PFSK-1 (cell line): ENCODE data around the gene ARL14EPL.

Experiments used
- POLR2AphosphoS5 ChIP-seq: IDR thresholded peaks from 2 replicates; pipeline ENCODE4 v1.6.1; 2012; ENCODE audit warnings: low read depth, mild to moderate bottlenecking, control low read depth, low read length, moderate library complexity
- TF ChIP-seq, protein P1 (sequence below), 2 experiments: IDR thresholded peaks; 2 replicates each; pipeline versions ENCODE4 v1.6.1 to v1.8.0; 2011 to 2012; ENCODE audit warnings: low read depth in 2 of 2, low read length in 2 of 2, control low read depth in 1 of 2, inconsistent platforms in 1 of 2, mild to moderate bottlenecking in 1 of 2, moderate library complexity in 1 of 2; ENCODE audit not compliant: insufficient read depth in 1 of 2

DNA sequence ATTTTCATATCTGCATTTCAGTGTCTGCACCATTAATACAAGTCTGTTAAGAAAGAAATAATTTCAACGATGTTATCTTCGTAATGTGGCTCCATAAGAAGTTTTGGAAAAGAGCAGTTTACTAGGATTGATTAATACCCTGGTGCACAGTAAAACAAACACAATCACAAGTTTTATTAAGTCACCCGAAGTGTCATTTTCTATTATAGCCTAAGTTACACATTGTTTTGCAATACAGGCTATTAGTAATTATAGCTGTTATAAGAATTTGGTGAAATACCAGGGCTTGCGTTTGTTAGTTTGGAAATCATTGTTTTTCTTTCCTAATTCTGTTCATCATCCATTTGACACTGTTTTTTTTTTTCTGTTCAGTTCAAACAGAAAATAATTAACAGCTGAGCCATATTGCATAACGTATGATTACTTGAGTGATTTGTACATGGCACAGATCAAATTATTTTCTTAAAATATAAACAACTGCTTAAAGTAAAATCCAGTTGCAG lies 39.4 kb upstream of the ARL14EPL start:
- TF ChIP-seq, protein P1, sequence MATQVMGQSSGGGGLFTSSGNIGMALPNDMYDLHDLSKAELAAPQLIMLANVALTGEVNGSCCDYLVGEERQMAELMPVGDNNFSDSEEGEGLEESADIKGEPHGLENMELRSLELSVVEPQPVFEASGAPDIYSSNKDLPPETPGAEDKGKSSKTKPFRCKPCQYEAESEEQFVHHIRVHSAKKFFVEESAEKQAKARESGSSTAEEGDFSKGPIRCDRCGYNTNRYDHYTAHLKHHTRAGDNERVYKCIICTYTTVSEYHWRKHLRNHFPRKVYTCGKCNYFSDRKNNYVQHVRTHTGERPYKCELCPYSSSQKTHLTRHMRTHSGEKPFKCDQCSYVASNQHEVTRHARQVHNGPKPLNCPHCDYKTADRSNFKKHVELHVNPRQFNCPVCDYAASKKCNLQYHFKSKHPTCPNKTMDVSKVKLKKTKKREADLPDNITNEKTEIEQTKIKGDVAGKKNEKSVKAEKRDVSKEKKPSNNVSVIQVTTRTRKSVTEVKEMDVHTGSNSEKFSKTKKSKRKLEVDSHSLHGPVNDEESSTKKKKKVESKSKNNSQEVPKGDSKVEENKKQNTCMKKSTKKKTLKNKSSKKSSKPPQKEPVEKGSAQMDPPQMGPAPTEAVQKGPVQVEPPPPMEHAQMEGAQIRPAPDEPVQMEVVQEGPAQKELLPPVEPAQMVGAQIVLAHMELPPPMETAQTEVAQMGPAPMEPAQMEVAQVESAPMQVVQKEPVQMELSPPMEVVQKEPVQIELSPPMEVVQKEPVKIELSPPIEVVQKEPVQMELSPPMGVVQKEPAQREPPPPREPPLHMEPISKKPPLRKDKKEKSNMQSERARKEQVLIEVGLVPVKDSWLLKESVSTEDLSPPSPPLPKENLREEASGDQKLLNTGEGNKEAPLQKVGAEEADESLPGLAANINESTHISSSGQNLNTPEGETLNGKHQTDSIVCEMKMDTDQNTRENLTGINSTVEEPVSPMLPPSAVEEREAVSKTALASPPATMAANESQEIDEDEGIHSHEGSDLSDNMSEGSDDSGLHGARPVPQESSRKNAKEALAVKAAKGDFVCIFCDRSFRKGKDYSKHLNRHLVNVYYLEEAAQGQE (IDR thresholded peaks at IDR 0.05; ENCODE audit: insufficient read depth in 1 of 2, low read depth in 2 of 2, low read length in 2 of 2) = no peak
- TF ChIP-seq POLR2AphosphoS5 = no peak
